HAP-1 (cell line): ENCODE results near the gene MRPL58.
"Not testable (repeated sequence)": the region's sequence is repeated elsewhere in the genome, so short reads cannot be mapped to it uniquely, and the experiment has no call there.

ENCODE experiments used
- DNase-seq, 2 experiments: peaks; one replicate each; pipeline ENCODE4 v3.0.0-alpha.2; 2016 to 2020; ENCODE audit warnings: low spot score in 2 of 2
- H3K27me3 ChIP-seq: fragments of 250-450 bp; sonication (Bioruptor Pico); 2 replicates; pipeline ENCODE4 v1.5.1; 2020; ENCODE audit warnings: low read depth, mild to moderate bottlenecking, moderate library complexity
- H3K36me3 ChIP-seq: fragments of 250-450 bp; sonication (Bioruptor Pico); replicated peaks from 2 replicates; pipeline ENCODE4 v1.5.1; 2020; ENCODE audit warnings: mild to moderate bottlenecking
- H3K4me1 ChIP-seq: fragments of 250-450 bp; sonication (Bioruptor Pico); 2 replicates; pipeline ENCODE4 v1.5.1; 2020; ENCODE audit warnings: mild to moderate bottlenecking
- H3K4me3 ChIP-seq: fragments of 250-450 bp; sonication (Bioruptor Pico); 2 replicates; pipeline ENCODE4 v1.5.1; 2020; ENCODE audit warnings: mild to moderate bottlenecking, moderate library complexity
- H3K9me3 ChIP-seq: fragments of 250-450 bp; sonication (Bioruptor Pico); 2 replicates; pipeline ENCODE4 v1.5.1; 2020; ENCODE audit warnings: mild to moderate bottlenecking, moderate library complexity
- in situ Hi-C: fragments of 300-500 bp; cut with MboI; formaldehyde crosslinking; loops from 3 replicates; pipeline ENCODE4 v1.14.3; 2020; ENCODE audit warnings: low sequenced_read_pairs, inconsistent platforms, mixed read lengths

Gene MRPL58

GRCh38 chr17:75011401-75012095 is 922 bp upstream of the MRPL58 start:
- no peak for DNase-seq
- H3K27me3 ChIP-seq = no peaks in the 10 kb centered on the region
- H3K36me3 ChIP-seq = peaks cover 5% of the 10 kb centered on the region; the same call in 1 of the 2 replicates
- no peaks in the 10 kb centered on the region for H3K4me1 ChIP-seq
- H3K4me3 ChIP-seq = no peak overlapping the region; the same call in 1 of the 2 replicates
- H3K9me3 ChIP-seq = no peaks in the 10 kb centered on the region
- in situ Hi-C loops = no loop called here

- Histone ChIP-seq H3K4me3 (peak overlapping the region; percentile 95), H3K27me3 (no peaks in the 10 kb centered on the region), H3K36me3 (peaks cover 10% of the 10 kb centered on the region), H3K4me1 (no peaks in the 10 kb centered on the region), H3K9me3 (no peaks in the 10 kb centered on the region)
- in situ Hi-C loops = no loop called here
- no peak for DNase-seq
Observed at GRCh38 chr17:75012096-75012345, 449 bp upstream of the MRPL58 start.

- Histone ChIP-seq H3K9me3 (no peaks in the 10 kb centered on the region), H3K4me3 (peak overlapping the region; percentile 95), H3K36me3 (peaks cover 15% of the 10 kb centered on the region), H3K4me1 (no peaks in the 10 kb centered on the region), H3K27me3 (no peaks in the 10 kb centered on the region)
- DNase-seq = no peak
- in situ Hi-C loops = no loop called here
Observed at GRCh38 chr17:75013092-75013559, 656 bp downstream of the MRPL58 start.

- no peaks in the 10 kb centered on the region for H3K27me3 ChIP-seq
- no peaks in the 10 kb centered on the region for H3K9me3 ChIP-seq
- H3K4me3 ChIP-seq = no peak overlapping the region
- H3K4me1 ChIP-seq = peaks cover 9% of the 10 kb centered on the region
- DNase-seq = no peak
- in situ Hi-C loops = no loop called here
- H3K36me3 ChIP-seq = peaks cover 43% of the 10 kb centered on the region
Observed at GRCh38 chr17:75019146-75019545, 6.7 kb downstream of the MRPL58 start.

- Histone ChIP-seq H3K4me1 (peaks cover 9% of the 10 kb centered on the region), H3K27me3 (no peaks in the 10 kb centered on the region), H3K9me3 (no peaks in the 10 kb centered on the region), H3K4me3 (no peak overlapping the region), H3K36me3 (peaks cover 43% of the 10 kb centered on the region)
- in situ Hi-C loops = no loop called here
- peak; percentile 43 to 52 for DNase-seq
Observed at GRCh38 chr17:75019710-75020109, 7.2 kb downstream of the MRPL58 start.

- in situ Hi-C loops = no loop called here
- H3K4me1 ChIP-seq = peaks cover 9% of the 10 kb centered on the region
- no peaks in the 10 kb centered on the region for H3K9me3 ChIP-seq
- H3K36me3 ChIP-seq = peaks cover 41% of the 10 kb centered on the region
- H3K4me3 ChIP-seq = no peak overlapping the region
- no peak for DNase-seq
- no peaks in the 10 kb centered on the region for H3K27me3 ChIP-seq
Observed at GRCh38 chr17:75020331-75021110, 8.1 kb downstream of the MRPL58 start.

- in situ Hi-C loops = no loop called here
- peaks cover 3% of the 10 kb centered on the region; the same call in 1 of the 2 replicates for H3K4me1 ChIP-seq
- peaks cover 28% of the 10 kb centered on the region for H3K36me3 ChIP-seq
- DNase-seq = no peak
- no peaks in the 10 kb centered on the region for H3K27me3 ChIP-seq
- no peaks in the 10 kb centered on the region for H3K9me3 ChIP-seq
- H3K4me3 ChIP-seq = no peak overlapping the region
Observed at GRCh38 chr17:75024686-75025397, 12.4 kb downstream of the MRPL58 start.

GRCh38 chr17:75025398-75025734 is 12.9 kb downstream of the MRPL58 start:
- H3K27me3 ChIP-seq, H3K4me1 ChIP-seq, H3K4me3 ChIP-seq, H3K9me3 ChIP-seq, DNase-seq, in situ Hi-C loops: not testable (repeated sequence)
- peaks cover 25% of the 10 kb centered on the region for H3K36me3 ChIP-seq

GRCh38 chr17:75026650-75027049 is 14.2 kb downstream of the MRPL58 start:
- in situ Hi-C loops, DNase-seq: not testable (repeated sequence)

GRCh38 chr17:75030161-75030560 is 17.7 kb downstream of the MRPL58 start:
- Histone ChIP-seq H3K27me3 (no peaks in the 10 kb centered on the region), H3K4me1 (peaks cover 5% of the 10 kb centered on the region; the same call in 1 of the 2 replicates), H3K36me3 (no peaks in the 10 kb centered on the region), H3K4me3 (no peak overlapping the region), H3K9me3 (no peaks in the 10 kb centered on the region)
- in situ Hi-C loops = no loop called here
- DNase-seq = no peak

More at GRCh38 chr17:75026650-75027049, 14.2 kb downstream of the MRPL58 start:
- not testable (repeated sequence) for H3K4me1 ChIP-seq, H3K9me3 ChIP-seq, H3K27me3 ChIP-seq, H3K4me3 ChIP-seq
- H3K36me3 ChIP-seq = peaks cover 12% of the 10 kb centered on the region

GRCh38 chr17:75031972-75032719 is 19.7 kb downstream of the MRPL58 start:
- H3K4me3 ChIP-seq = peak overlapping the region; percentile 58
- in situ Hi-C loops = no loop called here
- peak; percentile 52 to 76 for DNase-seq

GRCh38 chr17:75032720-75033280 is 20.3 kb downstream of the MRPL58 start:
- peak in 1 of 2 experiments; percentile 46 for DNase-seq
- Histone ChIP-seq H3K4me3 (peak overlapping the region; percentile 58), H3K9me3 (no peaks in the 10 kb centered on the region), H3K4me1 (peaks cover 10% of the 10 kb centered on the region), H3K27me3 (no peaks in the 10 kb centered on the region), H3K36me3 (no peaks in the 10 kb centered on the region)
- in situ Hi-C loops = no loop called here

More at GRCh38 chr17:75031972-75032719, 19.7 kb downstream of the MRPL58 start:
- peaks cover 10% of the 10 kb centered on the region for H3K4me1 ChIP-seq
- no peaks in the 10 kb centered on the region for H3K36me3 ChIP-seq
- no peaks in the 10 kb centered on the region for H3K27me3 ChIP-seq
- H3K9me3 ChIP-seq = no peaks in the 10 kb centered on the region
